GM12878 (cell line): Measurements from ENCODE around the gene LHFPL3.

Experiments
- CEBPB ChIP-seq, 2 experiments: fragments of 150-350 bp in 1 of 2; IDR thresholded peaks; 2 replicates each; pipeline ENCODE4 v1.6.1; 2012 to 2014; ENCODE audit warnings: low read depth in 2 of 2, low read length in 2 of 2, borderline replicate concordance in 1 of 2, inconsistent platforms in 1 of 2
- EZH2 ChIP-seq: IDR thresholded peaks from 2 replicates; pipeline ENCODE4 v1.6.1; 2012; ENCODE audit warnings: low read depth, mild to moderate bottlenecking, control low read depth, inconsistent platforms, low read length, borderline replicate concordance; ENCODE audit not compliant: control insufficient read depth
- JUND ChIP-seq: IDR thresholded peaks from 2 replicates; pipeline ENCODE4 v1.6.1; 2012; ENCODE audit warnings: low read depth, mild to moderate bottlenecking, low read length, improper control_type of control experiment, moderate library complexity
- PML ChIP-seq: IDR thresholded peaks from 2 replicates; pipeline ENCODE4 v1.6.1; 2012; ENCODE audit warnings: low read length, inconsistent platforms
- POLR2A ChIP-seq: IDR thresholded peaks from 2 replicates; pipeline ENCODE4 v1.6.1; 2011; ENCODE audit warnings: low read depth, mild to moderate bottlenecking, low read length
- TCF3 ChIP-seq: IDR thresholded peaks from 2 replicates; pipeline ENCODE4 v1.6.1; 2012; ENCODE audit warnings: low read depth, mild to moderate bottlenecking, low read length, borderline replicate concordance; ENCODE audit not compliant: insufficient read depth
- ZBTB11 ChIP-seq: fragments of 450-650 bp; formaldehyde crosslinking; IDR thresholded peaks from 2 replicates; pipeline ENCODE4 v1.5.0; 2022; ENCODE audit warnings: mild to moderate bottlenecking, missing genetic modification characterization
- TF ChIP-seq, protein P1 (sequence below), 3 experiments: IDR thresholded peaks in 2 of 3; conservative IDR thresholded peaks in 1 of 3; 2 replicates each; pipeline ENCODE4 v1.5.1; 2011; ENCODE audit warnings: low read depth in 3 of 3, low read length in 3 of 3, mild to moderate bottlenecking in 3 of 3, control low read depth in 2 of 3, moderate library complexity in 2 of 3, inconsistent platforms in 1 of 3, mixed read lengths in 1 of 3; ENCODE audit not compliant: control insufficient read depth in 2 of 3, insufficient read depth in 1 of 3; ENCODE audit errors: extremely low read depth in 1 of 3
- TF ChIP-seq, protein P2 (sequence below): IDR thresholded peaks from 2 replicates; pipeline ENCODE4 v1.6.1; 2012; ENCODE audit warnings: mild to moderate bottlenecking, low read depth, low read length
- TF ChIP-seq, protein P3 (sequence below): IDR thresholded peaks from 2 replicates; pipeline ENCODE4 v1.6.1; 2012; ENCODE audit warnings: low read depth, low read length, improper control_type of control experiment
- TF ChIP-seq, protein P4 (sequence below): fragments of 450-650 bp; IDR thresholded peaks from 2 replicates; pipeline ENCODE4 v1.6.1; 2017; ENCODE audit warnings: mild to moderate bottlenecking

DNA sequence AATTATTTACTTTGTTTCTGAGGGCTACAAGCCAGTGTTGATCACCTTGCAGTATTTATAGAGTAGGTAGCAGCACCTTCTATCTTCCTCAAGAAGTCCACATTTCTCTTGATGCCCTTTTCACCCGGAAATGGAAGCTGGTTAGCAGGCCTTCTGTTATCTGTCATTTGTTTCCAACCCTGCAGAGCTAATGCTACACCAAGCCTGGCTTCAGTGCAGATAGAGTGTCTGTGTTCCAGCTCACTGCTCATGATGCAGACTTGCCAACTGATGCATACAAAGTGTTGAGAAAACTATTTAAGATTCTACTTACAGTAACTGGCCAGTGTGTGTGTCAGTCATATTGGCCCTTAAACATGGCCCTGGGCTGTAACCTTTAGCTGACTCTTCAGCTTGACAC, 301.0 kb downstream of the LHFPL3 start:
- TF ChIP-seq TCF3 = no peak
- TF ChIP-seq, protein P1, sequence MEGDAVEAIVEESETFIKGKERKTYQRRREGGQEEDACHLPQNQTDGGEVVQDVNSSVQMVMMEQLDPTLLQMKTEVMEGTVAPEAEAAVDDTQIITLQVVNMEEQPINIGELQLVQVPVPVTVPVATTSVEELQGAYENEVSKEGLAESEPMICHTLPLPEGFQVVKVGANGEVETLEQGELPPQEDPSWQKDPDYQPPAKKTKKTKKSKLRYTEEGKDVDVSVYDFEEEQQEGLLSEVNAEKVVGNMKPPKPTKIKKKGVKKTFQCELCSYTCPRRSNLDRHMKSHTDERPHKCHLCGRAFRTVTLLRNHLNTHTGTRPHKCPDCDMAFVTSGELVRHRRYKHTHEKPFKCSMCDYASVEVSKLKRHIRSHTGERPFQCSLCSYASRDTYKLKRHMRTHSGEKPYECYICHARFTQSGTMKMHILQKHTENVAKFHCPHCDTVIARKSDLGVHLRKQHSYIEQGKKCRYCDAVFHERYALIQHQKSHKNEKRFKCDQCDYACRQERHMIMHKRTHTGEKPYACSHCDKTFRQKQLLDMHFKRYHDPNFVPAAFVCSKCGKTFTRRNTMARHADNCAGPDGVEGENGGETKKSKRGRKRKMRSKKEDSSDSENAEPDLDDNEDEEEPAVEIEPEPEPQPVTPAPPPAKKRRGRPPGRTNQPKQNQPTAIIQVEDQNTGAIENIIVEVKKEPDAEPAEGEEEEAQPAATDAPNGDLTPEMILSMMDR (IDR thresholded peaks at IDR 0.05 in 2 of 3, conservative IDR thresholded peaks at IDR 0.05 in 1 of 3; ENCODE audit: control insufficient read depth in 2 of 3, extremely low read depth in 1 of 3, insufficient read depth in 1 of 3, low read depth in 3 of 3, low read length in 3 of 3) = no peak
- no peak for TF ChIP-seq PML
- TF ChIP-seq, protein P2, sequence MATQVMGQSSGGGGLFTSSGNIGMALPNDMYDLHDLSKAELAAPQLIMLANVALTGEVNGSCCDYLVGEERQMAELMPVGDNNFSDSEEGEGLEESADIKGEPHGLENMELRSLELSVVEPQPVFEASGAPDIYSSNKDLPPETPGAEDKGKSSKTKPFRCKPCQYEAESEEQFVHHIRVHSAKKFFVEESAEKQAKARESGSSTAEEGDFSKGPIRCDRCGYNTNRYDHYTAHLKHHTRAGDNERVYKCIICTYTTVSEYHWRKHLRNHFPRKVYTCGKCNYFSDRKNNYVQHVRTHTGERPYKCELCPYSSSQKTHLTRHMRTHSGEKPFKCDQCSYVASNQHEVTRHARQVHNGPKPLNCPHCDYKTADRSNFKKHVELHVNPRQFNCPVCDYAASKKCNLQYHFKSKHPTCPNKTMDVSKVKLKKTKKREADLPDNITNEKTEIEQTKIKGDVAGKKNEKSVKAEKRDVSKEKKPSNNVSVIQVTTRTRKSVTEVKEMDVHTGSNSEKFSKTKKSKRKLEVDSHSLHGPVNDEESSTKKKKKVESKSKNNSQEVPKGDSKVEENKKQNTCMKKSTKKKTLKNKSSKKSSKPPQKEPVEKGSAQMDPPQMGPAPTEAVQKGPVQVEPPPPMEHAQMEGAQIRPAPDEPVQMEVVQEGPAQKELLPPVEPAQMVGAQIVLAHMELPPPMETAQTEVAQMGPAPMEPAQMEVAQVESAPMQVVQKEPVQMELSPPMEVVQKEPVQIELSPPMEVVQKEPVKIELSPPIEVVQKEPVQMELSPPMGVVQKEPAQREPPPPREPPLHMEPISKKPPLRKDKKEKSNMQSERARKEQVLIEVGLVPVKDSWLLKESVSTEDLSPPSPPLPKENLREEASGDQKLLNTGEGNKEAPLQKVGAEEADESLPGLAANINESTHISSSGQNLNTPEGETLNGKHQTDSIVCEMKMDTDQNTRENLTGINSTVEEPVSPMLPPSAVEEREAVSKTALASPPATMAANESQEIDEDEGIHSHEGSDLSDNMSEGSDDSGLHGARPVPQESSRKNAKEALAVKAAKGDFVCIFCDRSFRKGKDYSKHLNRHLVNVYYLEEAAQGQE = no peak
- no peak for TF ChIP-seq CEBPB (IDR thresholded peaks at IDR 0.05; ENCODE audit: borderline replicate concordance in 1 of 2, low read depth in 2 of 2, low read length in 2 of 2)
- TF ChIP-seq, protein P3, sequence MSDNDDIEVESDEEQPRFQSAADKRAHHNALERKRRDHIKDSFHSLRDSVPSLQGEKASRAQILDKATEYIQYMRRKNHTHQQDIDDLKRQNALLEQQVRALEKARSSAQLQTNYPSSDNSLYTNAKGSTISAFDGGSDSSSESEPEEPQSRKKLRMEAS = no peak
- TF ChIP-seq, protein P4, sequence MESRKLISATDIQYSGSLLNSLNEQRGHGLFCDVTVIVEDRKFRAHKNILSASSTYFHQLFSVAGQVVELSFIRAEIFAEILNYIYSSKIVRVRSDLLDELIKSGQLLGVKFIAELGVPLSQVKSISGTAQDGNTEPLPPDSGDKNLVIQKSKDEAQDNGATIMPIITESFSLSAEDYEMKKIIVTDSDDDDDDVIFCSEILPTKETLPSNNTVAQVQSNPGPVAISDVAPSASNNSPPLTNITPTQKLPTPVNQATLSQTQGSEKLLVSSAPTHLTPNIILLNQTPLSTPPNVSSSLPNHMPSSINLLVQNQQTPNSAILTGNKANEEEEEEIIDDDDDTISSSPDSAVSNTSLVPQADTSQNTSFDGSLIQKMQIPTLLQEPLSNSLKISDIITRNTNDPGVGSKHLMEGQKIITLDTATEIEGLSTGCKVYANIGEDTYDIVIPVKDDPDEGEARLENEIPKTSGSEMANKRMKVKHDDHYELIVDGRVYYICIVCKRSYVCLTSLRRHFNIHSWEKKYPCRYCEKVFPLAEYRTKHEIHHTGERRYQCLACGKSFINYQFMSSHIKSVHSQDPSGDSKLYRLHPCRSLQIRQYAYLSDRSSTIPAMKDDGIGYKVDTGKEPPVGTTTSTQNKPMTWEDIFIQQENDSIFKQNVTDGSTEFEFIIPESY = no peak
- TF ChIP-seq ZBTB11 = no peak
- TF ChIP-seq EZH2 = no peak
- no peak for TF ChIP-seq JUND
- TF ChIP-seq POLR2A = no peak
